CD8-positive, alpha-beta memory T cell (primary cell): ENCODE data around the gene GLT1D1. TPM values are rescaled to one million over a fixed set of nuclear protein-coding genes. Genes with fewer than 3 reads are reported as not detected.
A peak's percentile ranks its signal among the peaks of the same experiment; 100 is the strongest.
"Not testable (repeated sequence)": the region's sequence is repeated elsewhere in the genome, so short reads cannot be mapped to it uniquely, and the experiment has no call there.

ENCODE experiments used
- CTCF ChIA-PET: fragments of 350-600 bp; sonication (Branson Sonifier 250); formaldehyde crosslinking; loops from one replicate; lab custom pipeline; 2021; ENCODE audit warnings: antibody characterized with exemption; lab: Charles Lee
- POLR2A ChIA-PET: fragments of 350-600 bp; sonication (Branson Sonifier 250); formaldehyde crosslinking; loops from one replicate; lab custom pipeline; 2021; ENCODE audit warnings: antibody characterized with exemption; lab: Charles Lee
- DNase-seq, 5 donors: peaks; one replicate each; pipeline versions ENCODE4 v3.0.0 to v3.0.0-alpha.2; 2020 to 2022; ENCODE audit warnings: mixed read lengths in 1 of 5
- H3K27ac ChIP-seq: one replicate; pipeline ENCODE4 v1.7.0; 2013; ENCODE audit warnings: low read depth, mild to moderate bottlenecking, low read length, moderate library complexity
- H3K27me3 ChIP-seq: 2 replicates; pipeline ENCODE4 v1.7.0; 2013; ENCODE audit warnings: low read length, mild to moderate bottlenecking; ENCODE audit not compliant: insufficient read depth, poor library complexity, severe bottlenecking
- H3K36me3 ChIP-seq: 2 replicates; pipeline ENCODE4 v1.7.0; 2013; ENCODE audit warnings: mild to moderate bottlenecking, low read length, moderate library complexity; ENCODE audit not compliant: insufficient read depth
- H3K4me1 ChIP-seq: 2 replicates; pipeline ENCODE4 v1.7.0; 2013; ENCODE audit warnings: mild to moderate bottlenecking, low read length, moderate library complexity; ENCODE audit not compliant: insufficient read depth
- H3K4me3 ChIP-seq: 2 replicates; pipeline ENCODE4 v1.7.0; 2013; ENCODE audit warnings: mild to moderate bottlenecking, low read length
- H3K9me3 ChIP-seq: 2 replicates; pipeline ENCODE4 v1.7.0; 2013; ENCODE audit warnings: mild to moderate bottlenecking, low read length
- H3K27ac Mint-ChIP-seq, 8 donors: one replicate each; pipeline ENCODE4 v1.8.0; 2020 to 2021; ENCODE audit warnings: mixed read lengths in 8 of 8, mild to moderate bottlenecking in 6 of 8, inconsistent platforms in 3 of 8, moderate library complexity in 3 of 8
- H3K27me3 Mint-ChIP-seq, 2 donors: one replicate each; pipeline ENCODE4 v1.8.0; 2020 to 2021; ENCODE audit warnings: mixed read lengths in 2 of 2, mild to moderate bottlenecking in 1 of 2, moderate library complexity in 1 of 2
- H3K36me3 Mint-ChIP-seq, 3 donors: one replicate each; pipeline ENCODE4 v1.8.0; 2020 to 2021; ENCODE audit warnings: mixed read lengths in 3 of 3, inconsistent platforms in 1 of 3, mild to moderate bottlenecking in 1 of 3
- H3K4me1 Mint-ChIP-seq, 3 donors: one replicate each; pipeline ENCODE4 v1.8.0; 2020 to 2021; ENCODE audit warnings: mixed read lengths in 3 of 3, inconsistent platforms in 1 of 3, mild to moderate bottlenecking in 1 of 3
- H3K4me3 Mint-ChIP-seq, 7 donors: one replicate each; pipeline ENCODE4 v1.8.0; 2020 to 2021; ENCODE audit warnings: mixed read lengths in 7 of 7, mild to moderate bottlenecking in 6 of 7, moderate library complexity in 4 of 7, inconsistent platforms in 2 of 7
- H3K9me3 Mint-ChIP-seq, 5 donors: one replicate each; pipeline ENCODE4 v1.8.0; 2020 to 2022; ENCODE audit warnings: mixed read lengths in 5 of 5, mild to moderate bottlenecking in 3 of 5, moderate library complexity in 2 of 5, inconsistent platforms in 1 of 5
- polyA plus RNA-seq: library from polyadenylated mRNA; unstranded; fragments of 300-500 nt; fragmentation: Illumina TruSeq; gene quantifications from one replicate; pipeline ENCODE4 v1.2.3, GENCODE V29; 2021
- total RNA-seq, 2 experiments: library from RNA; stranded (reverse); gene quantifications; one replicate each; pipeline ENCODE4 v1.2.3, GENCODE V29; 2021

GLT1D1 gene
- total and polyA plus RNA-seq, 3 experiments from 2014 or later, result 0.22 to 0.24 (median 0.24) TPM

GRCh38 chr12:128851429-128851828 lies 1.8 kb upstream of the GLT1D1 start:
- H3K36me3 ChIP-seq, H3K4me1 ChIP-seq, H3K27me3 ChIP-seq, H3K27ac Mint-ChIP-seq, DNase-seq, H3K9me3 Mint-ChIP-seq, H3K9me3 ChIP-seq, H3K4me1 Mint-ChIP-seq, CTCF ChIA-PET, H3K36me3 Mint-ChIP-seq, H3K4me3 Mint-ChIP-seq, H3K4me3 ChIP-seq, H3K27ac ChIP-seq, POLR2A ChIA-PET: not testable (repeated sequence)
- H3K27me3 Mint-ChIP-seq, result peaks cover 28 to 34% of the 10 kb centered on the region in 2 donors

DNA sequence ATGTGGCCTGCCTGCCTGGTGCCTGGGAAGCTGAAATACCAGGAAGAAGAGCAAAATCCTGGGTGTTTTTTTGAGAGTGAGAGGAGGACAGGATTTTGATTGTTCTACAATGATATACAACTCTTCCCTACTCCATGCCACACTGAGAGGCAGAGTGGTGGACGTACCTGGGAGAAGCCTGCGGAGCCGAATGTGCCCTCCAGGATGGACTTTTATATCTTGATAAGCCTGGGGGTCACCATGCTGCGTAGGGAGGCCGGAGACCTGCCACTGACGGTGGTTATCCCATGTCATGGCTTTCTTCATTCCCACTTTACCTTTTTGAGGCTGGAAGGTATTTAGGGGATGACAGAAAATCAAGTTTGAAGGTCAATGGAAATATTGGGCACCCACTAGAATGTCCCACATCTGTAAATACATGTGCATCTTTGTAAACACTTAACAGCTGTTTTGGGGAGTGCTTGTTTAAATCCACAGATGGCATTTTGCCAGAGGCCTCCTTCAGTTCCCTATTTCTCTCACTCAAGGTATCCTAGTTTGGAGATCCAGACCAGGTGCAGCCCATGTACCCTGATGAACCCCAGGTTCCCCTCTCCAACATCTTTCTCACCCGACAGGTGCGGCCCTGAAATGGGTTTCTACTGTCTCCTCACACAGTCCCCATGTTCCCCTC lies 1.1 kb upstream of the GLT1D1 start:
- peaks cover 0 to 4% (median 2%) of the 10 kb centered on the region in 3 donors for H3K4me1 Mint-ChIP-seq
- H3K9me3 Mint-ChIP-seq, result no peaks in the 10 kb centered on the region
- no peaks in the 10 kb centered on the region for H3K9me3 ChIP-seq
- H3K36me3 ChIP-seq, result no peaks in the 10 kb centered on the region
- H3K4me3 Mint-ChIP-seq, result peak overlapping the region in 1 of 7 donors; percentile 20
- peaks cover 30 to 34% of the 10 kb centered on the region in 2 donors for H3K27me3 Mint-ChIP-seq
- no peaks in the 10 kb centered on the region for H3K27me3 ChIP-seq
- H3K36me3 Mint-ChIP-seq, result peaks cover 0 to 2% (median 0%) of the 10 kb centered on the region in 3 donors
- no peak overlapping the region for H3K27ac ChIP-seq
- H3K4me3 ChIP-seq, result no peak overlapping the region
- ChIA-PET POLR2A (no interaction called here), CTCF (no interaction called here)
- no peaks in the 10 kb centered on the region for H3K4me1 ChIP-seq
- H3K27ac Mint-ChIP-seq, result no peak overlapping the region
- DNase-seq, result no peak

GRCh38 chr12:128853600-128854197 lies 421 bp downstream of the GLT1D1 start:
- peak overlapping the region in 1 of 8 donors; percentile 68 for H3K27ac Mint-ChIP-seq
- no peak for DNase-seq
- Histone ChIP-seq H3K4me3 (no peak overlapping the region), H3K9me3 (no peaks in the 10 kb centered on the region), H3K27me3 (no peaks in the 10 kb centered on the region), H3K4me1 (no peaks in the 10 kb centered on the region), H3K36me3 (no peaks in the 10 kb centered on the region), H3K27ac (no peak overlapping the region)
- H3K4me3 Mint-ChIP-seq, result peak overlapping the region in 4 of 7 donors; percentile 27 to 72 (median 58)
- ChIA-PET CTCF (no interaction called here), POLR2A (no interaction called here)
- peaks cover 30 to 36% of the 10 kb centered on the region in 2 donors for H3K27me3 Mint-ChIP-seq
- peaks cover 0 to 4% (median 2%) of the 10 kb centered on the region in 3 donors for H3K4me1 Mint-ChIP-seq
- H3K36me3 Mint-ChIP-seq, result peaks cover 0 to 2% (median 0%) of the 10 kb centered on the region in 3 donors
- no peaks in the 10 kb centered on the region for H3K9me3 Mint-ChIP-seq

GRCh38 chr12:128856035-128856790 lies 2.9 kb downstream of the GLT1D1 start:
- Histone ChIP-seq H3K9me3 (no peaks in the 10 kb centered on the region), H3K4me1 (no peaks in the 10 kb centered on the region), H3K4me3 (no peak overlapping the region), H3K27me3 (no peaks in the 10 kb centered on the region), H3K27ac (no peak overlapping the region), H3K36me3 (no peaks in the 10 kb centered on the region)
- H3K36me3 Mint-ChIP-seq, result peaks cover 0 to 2% (median 0%) of the 10 kb centered on the region in 3 donors
- H3K4me3 Mint-ChIP-seq, result peak overlapping the region in 1 of 7 donors; percentile 7
- CTCF ChIA-PET, result no interaction called here
- POLR2A ChIA-PET, result no interaction called here
- no peak for DNase-seq
- H3K27me3 Mint-ChIP-seq, result peaks cover 27 to 38% of the 10 kb centered on the region in 2 donors
- peaks cover 0 to 4% (median 2%) of the 10 kb centered on the region in 3 donors for H3K4me1 Mint-ChIP-seq
- no peaks in the 10 kb centered on the region for H3K9me3 Mint-ChIP-seq
- H3K27ac Mint-ChIP-seq, result no peak overlapping the region

DNA sequence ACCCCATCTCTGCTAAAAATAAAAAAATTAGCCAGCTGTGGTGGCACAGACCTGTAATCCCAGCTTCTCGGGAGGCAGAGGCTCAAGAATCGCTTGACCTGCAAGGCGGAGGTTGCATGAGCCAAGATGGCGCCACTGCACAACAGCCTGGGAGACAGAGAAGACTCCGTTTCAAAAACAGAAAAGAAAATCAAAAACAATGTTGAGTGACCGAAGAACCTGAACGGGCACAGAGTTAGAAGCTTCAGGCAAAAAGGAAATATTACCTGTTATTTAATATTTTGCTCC lies 3.5 kb downstream of the GLT1D1 start:
- Histone ChIP-seq H3K36me3 (no peaks in the 10 kb centered on the region), H3K9me3 (no peaks in the 10 kb centered on the region), H3K27ac (no peak overlapping the region), H3K4me3 (no peak overlapping the region), H3K4me1 (no peaks in the 10 kb centered on the region), H3K27me3 (no peaks in the 10 kb centered on the region)
- Mint-ChIP-seq H3K4me1 (peaks cover 0 to 4% (median 2%) of the 10 kb centered on the region in 3 donors), H3K27me3 (peaks cover 22 to 35% of the 10 kb centered on the region in 2 donors), H3K36me3 (peaks cover 0 to 2% (median 0%) of the 10 kb centered on the region in 3 donors), H3K27ac (no peak overlapping the region), H3K9me3 (no peaks in the 10 kb centered on the region), H3K4me3 (no peak overlapping the region)
- POLR2A ChIA-PET, result no interaction called here
- CTCF ChIA-PET, result no interaction called here
- no peak for DNase-seq

GRCh38 chr12:128857133-128857763 lies 4.0 kb downstream of the GLT1D1 start:
- peaks cover 19 to 31% of the 10 kb centered on the region in 2 donors for H3K27me3 Mint-ChIP-seq
- no peak overlapping the region for H3K4me3 ChIP-seq
- no peak overlapping the region for H3K27ac Mint-ChIP-seq
- H3K4me1 Mint-ChIP-seq, result peaks cover 0 to 4% (median 2%) of the 10 kb centered on the region in 3 donors
- no peaks in the 10 kb centered on the region for H3K36me3 ChIP-seq
- H3K4me1 ChIP-seq, result no peaks in the 10 kb centered on the region
- POLR2A ChIA-PET, result no interaction called here
- no peaks in the 10 kb centered on the region for H3K9me3 Mint-ChIP-seq
- H3K27me3 ChIP-seq, result no peaks in the 10 kb centered on the region
- H3K36me3 Mint-ChIP-seq, result peaks cover 0 to 2% (median 0%) of the 10 kb centered on the region in 3 donors
- no peak for DNase-seq
- no peak overlapping the region for H3K27ac ChIP-seq
- H3K9me3 ChIP-seq, result no peaks in the 10 kb centered on the region
- CTCF ChIA-PET, result no interaction called here
- H3K4me3 Mint-ChIP-seq, result no peak overlapping the region

DNA sequence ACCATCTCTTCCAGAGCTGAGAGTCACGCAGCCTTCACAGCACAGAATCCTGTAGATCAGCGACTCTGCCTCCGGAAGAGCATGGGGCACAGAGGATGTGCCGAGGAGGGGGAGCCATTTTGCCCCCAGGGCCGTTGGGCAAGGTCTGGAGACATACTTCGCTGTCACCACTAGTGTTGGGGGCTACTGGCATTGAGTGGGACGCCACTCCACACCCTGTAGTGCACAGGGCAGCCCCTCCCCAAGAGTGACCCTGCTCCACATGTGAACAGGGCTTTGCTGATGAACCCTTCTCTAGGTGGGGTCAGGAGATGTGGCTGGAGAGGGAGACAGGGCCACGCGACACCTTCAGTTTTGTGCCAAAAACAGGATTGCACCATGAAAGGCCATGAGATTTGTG lies 6.0 kb downstream of the GLT1D1 start:
- Mint-ChIP-seq H3K4me1 (no peaks in the 10 kb centered on the region), H3K27ac (no peak overlapping the region), H3K27me3 (peaks cover 16 to 24% of the 10 kb centered on the region in 2 donors), H3K4me3 (no peak overlapping the region), H3K9me3 (no peaks in the 10 kb centered on the region), H3K36me3 (peaks cover 0 to 2% (median 0%) of the 10 kb centered on the region in 3 donors)
- CTCF ChIA-PET, result no interaction called here
- no peaks in the 10 kb centered on the region for H3K27me3 ChIP-seq
- no peak for DNase-seq
- H3K9me3 ChIP-seq, result no peaks in the 10 kb centered on the region
- POLR2A ChIA-PET, result no interaction called here
- H3K4me1 ChIP-seq, result no peaks in the 10 kb centered on the region
- H3K36me3 ChIP-seq, result no peaks in the 10 kb centered on the region
- H3K27ac ChIP-seq, result no peak overlapping the region
- H3K4me3 ChIP-seq, result no peak overlapping the region
